Keratinocyte (primary cell): Measurements from ENCODE around the gene CACNG4. TPM values are rescaled to one million over a fixed set of nuclear protein-coding genes. Genes with fewer than 3 reads are reported as not detected.

Source experiments
- DNase-seq: peaks from one replicate; pipeline ENCODE4 v3.0.0-alpha.2; 2011; ENCODE audit warnings: low read depth, missing footprints, low spot score
- FAIRE-seq: peaks from 2 replicates; lab custom pipeline; 2011; peaks lifted over from hg19 to GRCh38; lab: Jason Lieb, UNC
- H2AFZ ChIP-seq: 2 replicates; pipeline ENCODE4 v1.6.0; 2012; ENCODE audit warnings: low read length, control low read depth, inconsistent platforms; ENCODE audit not compliant: control insufficient read depth
- H3K27ac ChIP-seq: 2 replicates; pipeline ENCODE4 v1.5.1; 2011; ENCODE audit warnings: low read length; ENCODE audit not compliant: control insufficient read depth, insufficient read depth
- H3K27me3 ChIP-seq: 3 replicates; pipeline ENCODE4 v1.6.0; 2011; ENCODE audit warnings: low read length; ENCODE audit not compliant: control insufficient read depth, insufficient read depth; ENCODE audit errors: extremely low read depth
- H3K36me3 ChIP-seq, 2 experiments: 2 replicates in 1 of 2; 3 replicates in 1 of 2; pipeline ENCODE4 v1.5.1; 2011; ENCODE audit warnings: low read length in 2 of 2, mild to moderate bottlenecking in 1 of 2; ENCODE audit not compliant: control insufficient read depth in 2 of 2, insufficient read depth in 2 of 2; ENCODE audit errors: extremely low read depth in 1 of 2
- H3K4me1 ChIP-seq: 3 replicates; pipeline ENCODE4 v1.5.1; 2011; ENCODE audit warnings: low read length; ENCODE audit not compliant: control insufficient read depth, insufficient read depth; ENCODE audit errors: extremely low read depth
- H3K4me2 ChIP-seq: 3 replicates; pipeline ENCODE4 v1.6.0; 2011; ENCODE audit warnings: low read depth, low read length; ENCODE audit not compliant: control insufficient read depth, insufficient read depth; ENCODE audit errors: extremely low read depth
- H3K4me3 ChIP-seq, 3 experiments: fragments of 200-600 bp in 1 of 3; sonication (generic) in 1 of 3; 2 replicates in 2 of 3; 3 replicates in 1 of 3; pipeline ENCODE4 v1.5.1; 2011 to 2016; ENCODE audit warnings: low read length in 3 of 3, mild to moderate bottlenecking in 3 of 3, control low read depth in 2 of 3, inconsistent platforms in 1 of 3, low read depth in 1 of 3, mixed read lengths in 1 of 3, mixed run types in 1 of 3, moderate library complexity in 1 of 3; ENCODE audit not compliant: control insufficient read depth in 2 of 3, insufficient read depth in 2 of 3; ENCODE audit errors: extremely low read depth in 1 of 3
- H3K79me2 ChIP-seq: 2 replicates; pipeline ENCODE4 v1.6.0; 2012; ENCODE audit warnings: low read length; ENCODE audit not compliant: control insufficient read depth, insufficient read depth
- H3K9ac ChIP-seq: 3 replicates; pipeline ENCODE4 v1.6.0; 2011; ENCODE audit warnings: low read length; ENCODE audit not compliant: control insufficient read depth, insufficient read depth; ENCODE audit errors: extremely low read depth
- H3K9me1 ChIP-seq: 3 replicates; pipeline ENCODE4 v1.6.0; 2011; ENCODE audit warnings: low read length; ENCODE audit not compliant: control insufficient read depth, insufficient read depth; ENCODE audit errors: extremely low read depth
- H3K9me3 ChIP-seq: 2 replicates; pipeline ENCODE4 v1.5.1; 2012; ENCODE audit warnings: low read depth, low read length; ENCODE audit not compliant: control insufficient read depth
- H4K20me1 ChIP-seq: 3 replicates; pipeline ENCODE4 v1.6.0; 2011; ENCODE audit warnings: low read length; ENCODE audit not compliant: control insufficient read depth, insufficient read depth; ENCODE audit errors: extremely low read depth
- CTCF ChIP-seq, 3 experiments: IDR thresholded peaks in 1 of 3; conservative IDR thresholded peaks in 1 of 3; optimal IDR thresholded peaks in 1 of 3; 2 replicates in 2 of 3; 3 replicates in 1 of 3; pipeline versions ENCODE3 to v1.5.1; 2011; ENCODE audit warnings: low read length in 3 of 3, mild to moderate bottlenecking in 3 of 3, moderate library complexity in 2 of 3, control low read depth in 1 of 3, inconsistent platforms in 1 of 3; ENCODE audit not compliant: insufficient read depth in 2 of 3; ENCODE audit errors: extremely low read depth in 1 of 3
- EZH2 ChIP-seq: IDR thresholded peaks from one replicate; pipeline ENCODE4 v1.6.1; 2012; ENCODE audit warnings: inconsistent platforms, mild to moderate bottlenecking, low read length, moderate library complexity
- dilution Hi-C: fragments of 300-500 bp; cut with MboI; formaldehyde crosslinking; loops from one replicate; pipeline ENCODE4 v1.7.0; 2020; ENCODE audit warnings: low sequenced_read_pairs; ENCODE audit not compliant: extremely low pct_ligation_motif_present
- polyA plus RNA-seq, 5 experiments: library from polyadenylated mRNA; depleted of rRNA in 3 of 5; stranded (reverse) in 3 of 5; stranded (forward) in 1 of 5; unstranded in 1 of 5; fragments of >200 nt; gene quantifications; 1 replicate in 1 of 5; 2 replicates in 3 of 5; 3 replicates in 1 of 5; pipeline versions ENCODE4 v1.2.1 to v1.2.3, GENCODE V29; 2011 to 2012; ENCODE audit warnings: missing spikeins in 2 of 5, low read depth in 1 of 5, low replicate concordance in 1 of 5

Gene CACNG4
- polyA plus RNA-seq, 1 donor (not counting 4 experiments of a cell fraction or from before 2014, with no cell fraction given): not detected

DNA sequence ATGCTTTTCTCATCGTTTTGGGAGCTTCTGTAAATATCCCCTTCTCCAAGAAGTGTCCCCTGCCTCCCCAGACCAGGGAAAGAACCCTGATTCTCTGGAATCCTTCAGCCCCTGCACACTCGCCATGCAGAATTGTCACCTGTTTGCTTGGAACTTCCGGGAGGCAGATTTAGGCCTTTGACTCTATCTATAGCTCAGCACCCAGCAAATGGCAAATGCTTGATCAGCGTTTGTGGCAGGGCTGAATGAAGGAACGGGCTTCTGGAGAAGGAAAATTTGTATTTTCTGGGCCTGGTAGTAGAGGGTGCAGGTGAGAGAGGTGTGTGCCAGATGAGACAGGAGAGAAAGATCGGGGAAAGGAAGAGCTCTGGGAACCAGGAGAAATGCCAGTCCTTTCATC is 18.3 kb upstream of the CACNG4 start:
- Histone ChIP-seq H3K4me3 (no peak overlapping the region), H3K79me2 (no peaks in the 10 kb centered on the region), H3K27me3 (no peaks in the 10 kb centered on the region), H3K4me2 (no peak overlapping the region), H2AFZ (no peak overlapping the region), H3K9ac (no peak overlapping the region), H3K27ac (no peak overlapping the region), H3K4me1 (peaks cover 18% of the 10 kb centered on the region), H3K9me3 (no peaks in the 10 kb centered on the region), H3K36me3 (no peaks in the 10 kb centered on the region), H4K20me1 (no peaks in the 10 kb centered on the region), H3K9me1 (no peaks in the 10 kb centered on the region)
- TF ChIP-seq EZH2 (no peak), CTCF (optimal IDR thresholded peaks at IDR 0.05 in 1 of 3, IDR thresholded peaks at IDR 0.05 in 1 of 3, conservative IDR thresholded peaks at IDR 0.05 in 1 of 3; ENCODE audit: extremely low read depth in 1 of 3, insufficient read depth in 2 of 3, low read length in 3 of 3) (no peak)
- FAIRE-seq (no peak), DNase-seq (no peak)
- dilution Hi-C loops: no loop called here

GRCh38 chr17:66947311-66947710 is 17.2 kb upstream of the CACNG4 start:
- H4K20me1 ChIP-seq: no peaks in the 10 kb centered on the region
- H3K27me3 ChIP-seq: no peaks in the 10 kb centered on the region
- H2AFZ ChIP-seq: no peak overlapping the region
- dilution Hi-C loops: no loop called here
- FAIRE-seq (no peak), DNase-seq (no peak)
- H3K9me3 ChIP-seq: no peaks in the 10 kb centered on the region
- H3K9ac ChIP-seq: no peak overlapping the region
- H3K4me2 ChIP-seq: no peak overlapping the region
- peaks cover 29% of the 10 kb centered on the region for H3K4me1 ChIP-seq
- no peak overlapping the region for H3K4me3 ChIP-seq
- no peaks in the 10 kb centered on the region for H3K36me3 ChIP-seq
- H3K9me1 ChIP-seq: no peaks in the 10 kb centered on the region
- no peak for TF ChIP-seq CTCF (optimal IDR thresholded peaks at IDR 0.05 in 1 of 3, IDR thresholded peaks at IDR 0.05 in 1 of 3, conservative IDR thresholded peaks at IDR 0.05 in 1 of 3; ENCODE audit: extremely low read depth in 1 of 3, insufficient read depth in 2 of 3, low read length in 3 of 3)
- no peak for TF ChIP-seq EZH2
- no peak overlapping the region for H3K27ac ChIP-seq
- H3K79me2 ChIP-seq: no peaks in the 10 kb centered on the region
